GM12878 (cell line): ENCODE results near the gene NSL1.

Experiments used
- ATF3 ChIP-seq: IDR thresholded peaks from 2 replicates; pipeline ENCODE4 v1.6.1; 2011; ENCODE audit warnings: low read depth, mild to moderate bottlenecking, low read length, moderate library complexity, borderline replicate concordance; ENCODE audit errors: extremely low read depth
- BRCA1 ChIP-seq: IDR thresholded peaks from 2 replicates; pipeline ENCODE4 v1.6.1; 2011; ENCODE audit warnings: low read depth, low read length, improper control_type of control experiment
- CREB1 ChIP-seq: IDR thresholded peaks from 2 replicates; pipeline ENCODE4 v1.6.1; 2012; ENCODE audit warnings: low read depth, mild to moderate bottlenecking, inconsistent platforms
- DPF2 ChIP-seq: fragments of 450-650 bp; IDR thresholded peaks from 2 replicates; pipeline ENCODE4 v1.6.1; 2017; ENCODE audit warnings: mild to moderate bottlenecking
- EZH2 ChIP-seq: IDR thresholded peaks from 2 replicates; pipeline ENCODE4 v1.6.1; 2012; ENCODE audit warnings: low read depth, mild to moderate bottlenecking, control low read depth, inconsistent platforms, low read length, borderline replicate concordance; ENCODE audit not compliant: control insufficient read depth
- FOXM1 ChIP-seq: IDR thresholded peaks from 2 replicates; pipeline ENCODE4 v1.6.1; 2012; ENCODE audit warnings: low read depth, mild to moderate bottlenecking, inconsistent platforms, low read length, moderate library complexity
- HSF1 ChIP-seq: fragments of 150-350 bp; IDR thresholded peaks from 2 replicates; pipeline ENCODE4 v1.6.1; 2014; ENCODE audit warnings: mild to moderate bottlenecking, low read depth, low read length
- KDM1A ChIP-seq: fragments of 200-600 bp; sonication (generic); IDR thresholded peaks from 2 replicates; pipeline ENCODE4 v1.6.1; 2016; ENCODE audit warnings: borderline replicate concordance
- POLR2AphosphoS5 ChIP-seq: IDR thresholded peaks from 2 replicates; pipeline ENCODE4 v1.6.1; 2011; ENCODE audit warnings: mild to moderate bottlenecking, low read length, inconsistent platforms
- TAF1 ChIP-seq: IDR thresholded peaks from 2 replicates; pipeline ENCODE4 v1.6.1; 2011; ENCODE audit warnings: mild to moderate bottlenecking, low read depth, low read length, borderline replicate concordance
- TF ChIP-seq, protein P1 (sequence below), 3 experiments: IDR thresholded peaks in 2 of 3; conservative IDR thresholded peaks in 1 of 3; 2 replicates each; pipeline ENCODE4 v1.5.1; 2011; ENCODE audit warnings: low read depth in 3 of 3, low read length in 3 of 3, mild to moderate bottlenecking in 3 of 3, control low read depth in 2 of 3, moderate library complexity in 2 of 3, inconsistent platforms in 1 of 3, mixed read lengths in 1 of 3; ENCODE audit not compliant: control insufficient read depth in 2 of 3, insufficient read depth in 1 of 3; ENCODE audit errors: extremely low read depth in 1 of 3
- TF ChIP-seq, protein P2 (sequence below): fragments of 450-650 bp; IDR thresholded peaks from 2 replicates; pipeline ENCODE4 v1.6.1; 2017; ENCODE audit warnings: mild to moderate bottlenecking

- no peak for TF ChIP-seq ATF3
- TF ChIP-seq HSF1 = no peak
- TF ChIP-seq DPF2 = no peak
- TF ChIP-seq, protein P1, sequence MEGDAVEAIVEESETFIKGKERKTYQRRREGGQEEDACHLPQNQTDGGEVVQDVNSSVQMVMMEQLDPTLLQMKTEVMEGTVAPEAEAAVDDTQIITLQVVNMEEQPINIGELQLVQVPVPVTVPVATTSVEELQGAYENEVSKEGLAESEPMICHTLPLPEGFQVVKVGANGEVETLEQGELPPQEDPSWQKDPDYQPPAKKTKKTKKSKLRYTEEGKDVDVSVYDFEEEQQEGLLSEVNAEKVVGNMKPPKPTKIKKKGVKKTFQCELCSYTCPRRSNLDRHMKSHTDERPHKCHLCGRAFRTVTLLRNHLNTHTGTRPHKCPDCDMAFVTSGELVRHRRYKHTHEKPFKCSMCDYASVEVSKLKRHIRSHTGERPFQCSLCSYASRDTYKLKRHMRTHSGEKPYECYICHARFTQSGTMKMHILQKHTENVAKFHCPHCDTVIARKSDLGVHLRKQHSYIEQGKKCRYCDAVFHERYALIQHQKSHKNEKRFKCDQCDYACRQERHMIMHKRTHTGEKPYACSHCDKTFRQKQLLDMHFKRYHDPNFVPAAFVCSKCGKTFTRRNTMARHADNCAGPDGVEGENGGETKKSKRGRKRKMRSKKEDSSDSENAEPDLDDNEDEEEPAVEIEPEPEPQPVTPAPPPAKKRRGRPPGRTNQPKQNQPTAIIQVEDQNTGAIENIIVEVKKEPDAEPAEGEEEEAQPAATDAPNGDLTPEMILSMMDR (IDR thresholded peaks at IDR 0.05 in 2 of 3, conservative IDR thresholded peaks at IDR 0.05 in 1 of 3; ENCODE audit: control insufficient read depth in 2 of 3, extremely low read depth in 1 of 3, insufficient read depth in 1 of 3, low read depth in 3 of 3, low read length in 3 of 3) = no peak
- no peak for TF ChIP-seq POLR2AphosphoS5
- TF ChIP-seq, protein P2, sequence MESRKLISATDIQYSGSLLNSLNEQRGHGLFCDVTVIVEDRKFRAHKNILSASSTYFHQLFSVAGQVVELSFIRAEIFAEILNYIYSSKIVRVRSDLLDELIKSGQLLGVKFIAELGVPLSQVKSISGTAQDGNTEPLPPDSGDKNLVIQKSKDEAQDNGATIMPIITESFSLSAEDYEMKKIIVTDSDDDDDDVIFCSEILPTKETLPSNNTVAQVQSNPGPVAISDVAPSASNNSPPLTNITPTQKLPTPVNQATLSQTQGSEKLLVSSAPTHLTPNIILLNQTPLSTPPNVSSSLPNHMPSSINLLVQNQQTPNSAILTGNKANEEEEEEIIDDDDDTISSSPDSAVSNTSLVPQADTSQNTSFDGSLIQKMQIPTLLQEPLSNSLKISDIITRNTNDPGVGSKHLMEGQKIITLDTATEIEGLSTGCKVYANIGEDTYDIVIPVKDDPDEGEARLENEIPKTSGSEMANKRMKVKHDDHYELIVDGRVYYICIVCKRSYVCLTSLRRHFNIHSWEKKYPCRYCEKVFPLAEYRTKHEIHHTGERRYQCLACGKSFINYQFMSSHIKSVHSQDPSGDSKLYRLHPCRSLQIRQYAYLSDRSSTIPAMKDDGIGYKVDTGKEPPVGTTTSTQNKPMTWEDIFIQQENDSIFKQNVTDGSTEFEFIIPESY = no peak
- no peak for TF ChIP-seq EZH2
- no peak for TF ChIP-seq TAF1
- TF ChIP-seq FOXM1 = no peak
- no peak for TF ChIP-seq CREB1
- no peak for TF ChIP-seq BRCA1
- no peak for TF ChIP-seq KDM1A
Observed at GRCh38 chr1:212797681-212798080, 6.1 kb upstream of the NSL1 start.
